Fibroblast of villous mesenchyme (primary cell): ENCODE results near the gene PHLDB2. TPM values are rescaled to one million over a fixed set of nuclear protein-coding genes. Genes with fewer than 3 reads are reported as not detected.

Experiments used
- DNase-seq: peaks from one replicate; pipeline ENCODE4 v3.0.0-alpha.2; 2010; ENCODE audit warnings: low read depth
- H3K4me3 ChIP-seq: 2 replicates; pipeline ENCODE4 v1.5.1; 2011; ENCODE audit warnings: low read depth, mild to moderate bottlenecking, low read length
- total RNA-seq: library from RNA; depleted of rRNA; stranded (reverse); fragments of >200 nt; gene quantifications from 2 replicates; pipeline ENCODE4 v1.2.3, GENCODE V29; 2012
- TF ChIP-seq, protein P1 (sequence below): IDR thresholded peaks from 2 replicates; pipeline ENCODE4 v1.5.1; 2012; ENCODE audit warnings: low read depth, mild to moderate bottlenecking, low read length; ENCODE audit not compliant: insufficient read depth

The PHLDB2 gene
- total RNA-seq, 1 donor = 111 TPM

- TF ChIP-seq, protein P1, sequence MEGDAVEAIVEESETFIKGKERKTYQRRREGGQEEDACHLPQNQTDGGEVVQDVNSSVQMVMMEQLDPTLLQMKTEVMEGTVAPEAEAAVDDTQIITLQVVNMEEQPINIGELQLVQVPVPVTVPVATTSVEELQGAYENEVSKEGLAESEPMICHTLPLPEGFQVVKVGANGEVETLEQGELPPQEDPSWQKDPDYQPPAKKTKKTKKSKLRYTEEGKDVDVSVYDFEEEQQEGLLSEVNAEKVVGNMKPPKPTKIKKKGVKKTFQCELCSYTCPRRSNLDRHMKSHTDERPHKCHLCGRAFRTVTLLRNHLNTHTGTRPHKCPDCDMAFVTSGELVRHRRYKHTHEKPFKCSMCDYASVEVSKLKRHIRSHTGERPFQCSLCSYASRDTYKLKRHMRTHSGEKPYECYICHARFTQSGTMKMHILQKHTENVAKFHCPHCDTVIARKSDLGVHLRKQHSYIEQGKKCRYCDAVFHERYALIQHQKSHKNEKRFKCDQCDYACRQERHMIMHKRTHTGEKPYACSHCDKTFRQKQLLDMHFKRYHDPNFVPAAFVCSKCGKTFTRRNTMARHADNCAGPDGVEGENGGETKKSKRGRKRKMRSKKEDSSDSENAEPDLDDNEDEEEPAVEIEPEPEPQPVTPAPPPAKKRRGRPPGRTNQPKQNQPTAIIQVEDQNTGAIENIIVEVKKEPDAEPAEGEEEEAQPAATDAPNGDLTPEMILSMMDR = no peak
- DNase-seq = no peak
- no peak overlapping the region for H3K4me3 ChIP-seq
Measured at GRCh38 chr3:111924283-111924682, 65.2 kb downstream of the PHLDB2 start.

DNA sequence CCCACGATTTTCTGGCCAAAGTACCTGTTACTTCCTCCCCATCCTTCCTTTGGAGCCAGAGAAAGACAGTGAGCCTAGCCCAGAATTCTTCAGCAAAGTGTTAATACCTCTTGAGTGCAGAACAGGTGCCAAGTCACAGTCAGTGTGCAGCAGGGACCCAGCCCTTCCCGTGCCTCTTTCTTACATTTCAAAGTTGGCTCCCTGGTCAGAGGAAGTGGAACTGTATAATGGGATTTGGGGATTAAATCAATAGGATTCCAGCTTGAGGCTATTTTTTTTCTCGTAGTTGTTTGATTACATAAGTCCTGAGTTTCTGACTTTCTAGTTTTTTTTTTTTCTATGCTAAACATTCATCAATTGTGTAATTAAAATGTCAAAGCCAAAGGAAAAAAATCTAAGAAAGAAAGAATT lies 67.2 kb downstream of the PHLDB2 start:
- TF ChIP-seq, protein P1 = no peak
- no peak overlapping the region for H3K4me3 ChIP-seq
- DNase-seq = no peak

GRCh38 chr3:111928613-111929012 lies 69.5 kb downstream of the PHLDB2 start:
- DNase-seq = no peak
- TF ChIP-seq, protein P1 = no peak
- H3K4me3 ChIP-seq = no peak overlapping the region

DNA sequence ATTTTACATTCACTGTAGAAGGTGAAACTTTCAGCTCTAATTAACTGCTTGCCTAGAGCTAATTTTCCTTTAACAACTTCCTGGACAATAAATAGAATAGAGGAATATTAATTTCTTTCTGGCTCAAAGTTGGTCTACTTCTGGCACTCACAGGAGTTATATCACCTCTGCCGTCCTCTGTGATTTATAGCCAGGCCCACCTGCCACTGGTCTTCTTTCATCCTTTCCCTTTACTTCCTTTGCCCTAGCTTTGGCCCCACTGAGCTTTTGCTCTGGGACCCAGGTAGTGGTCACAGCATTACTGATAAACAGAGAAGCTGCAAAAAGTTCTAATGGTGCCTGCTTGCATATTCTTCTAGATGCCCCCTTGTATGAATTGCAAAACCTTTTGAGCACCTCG lies 70.4 kb downstream of the PHLDB2 start:
- H3K4me3 ChIP-seq = no peak overlapping the region
- TF ChIP-seq, protein P1 = no peak
- DNase-seq = no peak

- H3K4me3 ChIP-seq = no peak overlapping the region
- TF ChIP-seq, protein P1 = no peak
- no peak for DNase-seq
Measured at GRCh38 chr3:111932946-111933345, 73.9 kb downstream of the PHLDB2 start.

DNA sequence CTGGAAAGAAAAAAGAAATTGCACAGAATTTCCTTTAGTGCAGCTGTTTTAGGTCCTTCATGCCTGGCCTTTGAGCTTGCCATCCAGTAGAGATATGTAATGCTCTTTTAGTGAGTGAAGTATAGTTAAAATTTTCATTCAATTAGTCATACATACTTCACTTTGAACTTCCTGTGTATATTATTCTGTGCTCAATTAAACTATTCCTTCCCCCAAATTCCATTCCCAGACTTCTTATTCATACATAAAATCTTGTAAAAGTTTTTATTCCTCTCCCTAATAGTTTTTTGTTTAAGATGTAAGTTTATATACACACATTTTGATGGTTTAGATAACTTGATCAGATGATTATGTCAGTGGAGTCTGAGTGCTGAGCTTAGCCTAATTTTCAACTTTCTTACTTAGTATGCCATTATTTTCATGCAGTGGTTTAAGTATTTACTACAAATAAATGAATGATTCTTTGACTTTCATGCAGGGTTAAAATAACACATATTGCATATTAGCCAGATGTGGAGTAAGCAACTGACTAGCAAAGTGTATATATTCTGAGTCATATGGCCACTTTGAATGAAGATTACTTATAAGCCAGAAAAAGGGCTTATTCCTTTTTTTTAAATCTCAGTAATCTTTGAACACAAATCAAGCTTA lies 77.3 kb downstream of the PHLDB2 start:
- TF ChIP-seq, protein P1 = no peak
- no peak overlapping the region for H3K4me3 ChIP-seq

GRCh38 chr3:111936967-111937366 lies 77.9 kb downstream of the PHLDB2 start:
- peak; percentile 42 for DNase-seq
- H3K4me3 ChIP-seq = no peak overlapping the region
- TF ChIP-seq, protein P1 = no peak

More for the DNA sequence above, 77.3 kb downstream of the PHLDB2 start:
- DNase-seq = peak; percentile 77
